IPS-18c (cell line): ENCODE results near the gene NAMPT.
"Not testable (repeated sequence)": the region's sequence is repeated elsewhere in the genome, so short reads cannot be mapped to it uniquely, and the experiment has no call there.

Experiments
- H3K4me3 ChIP-seq: 2 replicates; pipeline ENCODE4 v1.7.0; 2013; ENCODE audit warnings: low read depth, mild to moderate bottlenecking, low read length, moderate library complexity; ENCODE audit not compliant: insufficient read depth
- H3K9me3 ChIP-seq: one replicate; pipeline ENCODE4 v1.6.1; 2013; ENCODE audit warnings: mild to moderate bottlenecking, low read length, moderate library complexity; ENCODE audit not compliant: control insufficient read depth, insufficient read depth

NAMPT gene

DNA sequence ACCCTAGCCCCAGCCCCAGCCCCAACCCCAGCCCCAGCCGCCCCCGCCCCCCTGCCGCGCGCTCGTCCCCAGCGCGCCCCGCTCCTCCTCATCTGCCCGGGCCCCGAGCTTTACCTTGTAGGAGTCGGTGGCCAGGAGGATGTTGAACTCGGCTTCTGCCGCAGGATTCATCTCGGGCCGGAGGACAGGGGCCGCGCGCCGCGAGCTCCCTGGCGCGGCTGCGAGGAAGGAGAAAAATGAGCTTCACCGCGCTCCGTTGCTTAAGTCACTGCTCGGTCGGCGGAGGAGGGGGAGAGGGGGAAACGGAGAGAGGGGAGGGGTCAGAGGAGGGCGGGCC is at the start of gene NAMPT:
Gene NAMPT (minus strand): TSS at position 270 of the 337 bp plus-strand sequence. CDS start 99 bp downstream, at position 171.
- H3K9me3 ChIP-seq: no peaks in the 10 kb centered on the region
- peak within 1 kb of the TSS; percentile 77 for H3K4me3 ChIP-seq

DNA sequence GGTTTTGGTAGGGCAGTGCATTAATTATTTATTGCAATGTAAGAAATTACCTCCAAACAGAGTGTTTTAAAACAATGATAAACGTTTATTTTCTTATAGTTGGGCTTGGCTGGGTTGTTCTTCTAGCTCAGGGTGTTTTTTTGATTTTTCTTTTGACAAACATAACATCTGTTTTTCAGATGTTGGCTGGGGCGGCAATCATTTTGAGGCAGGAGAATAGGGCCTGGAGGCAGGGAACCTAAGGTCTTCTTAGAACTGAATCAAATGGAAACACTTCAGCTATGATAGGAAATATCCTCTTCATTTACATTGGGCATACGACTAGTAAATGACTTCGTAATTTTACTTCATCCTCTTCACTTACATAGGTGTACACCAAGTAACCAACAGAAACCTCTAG is 47.4 kb upstream of the NAMPT start:
- no peak overlapping the region for H3K4me3 ChIP-seq
- peaks cover 2% of the 10 kb centered on the region for H3K9me3 ChIP-seq

DNA sequence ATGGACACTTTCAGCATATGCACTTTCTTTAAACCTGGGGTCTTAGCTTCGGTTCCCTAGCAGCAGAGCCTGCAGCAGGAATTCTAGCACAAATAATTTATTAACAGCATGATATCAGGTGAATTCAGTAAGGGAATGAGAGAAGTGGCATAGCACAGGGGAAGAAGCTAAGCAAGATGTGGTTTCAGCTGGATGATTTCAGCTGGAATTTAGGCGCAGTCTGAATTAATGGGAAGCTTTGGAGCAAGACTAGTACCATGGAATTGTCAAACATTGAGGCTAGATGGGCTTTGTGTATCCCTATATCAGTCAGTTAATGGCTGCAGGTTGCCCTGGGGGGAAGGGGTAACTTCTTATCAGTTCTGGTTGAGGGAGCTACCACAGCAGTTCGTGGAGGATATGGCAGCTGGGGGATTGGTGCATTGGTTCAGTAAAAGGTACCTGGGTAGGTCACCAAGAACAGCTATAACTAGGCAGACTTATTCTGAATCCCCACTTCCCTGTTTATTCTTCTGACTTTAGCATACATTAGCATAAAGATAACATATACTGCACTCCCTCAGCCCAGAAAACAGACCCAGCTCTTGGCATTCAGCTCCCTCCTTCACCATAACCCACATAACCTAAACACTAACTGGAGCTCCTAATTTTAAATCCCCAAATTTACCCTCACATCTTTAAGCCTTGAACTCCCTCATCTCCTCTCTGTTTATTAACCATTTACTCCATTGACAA is 46.8 kb upstream of the NAMPT start:
- Histone ChIP-seq H3K4me3 (no peak overlapping the region), H3K9me3 (no peaks in the 10 kb centered on the region)

DNA sequence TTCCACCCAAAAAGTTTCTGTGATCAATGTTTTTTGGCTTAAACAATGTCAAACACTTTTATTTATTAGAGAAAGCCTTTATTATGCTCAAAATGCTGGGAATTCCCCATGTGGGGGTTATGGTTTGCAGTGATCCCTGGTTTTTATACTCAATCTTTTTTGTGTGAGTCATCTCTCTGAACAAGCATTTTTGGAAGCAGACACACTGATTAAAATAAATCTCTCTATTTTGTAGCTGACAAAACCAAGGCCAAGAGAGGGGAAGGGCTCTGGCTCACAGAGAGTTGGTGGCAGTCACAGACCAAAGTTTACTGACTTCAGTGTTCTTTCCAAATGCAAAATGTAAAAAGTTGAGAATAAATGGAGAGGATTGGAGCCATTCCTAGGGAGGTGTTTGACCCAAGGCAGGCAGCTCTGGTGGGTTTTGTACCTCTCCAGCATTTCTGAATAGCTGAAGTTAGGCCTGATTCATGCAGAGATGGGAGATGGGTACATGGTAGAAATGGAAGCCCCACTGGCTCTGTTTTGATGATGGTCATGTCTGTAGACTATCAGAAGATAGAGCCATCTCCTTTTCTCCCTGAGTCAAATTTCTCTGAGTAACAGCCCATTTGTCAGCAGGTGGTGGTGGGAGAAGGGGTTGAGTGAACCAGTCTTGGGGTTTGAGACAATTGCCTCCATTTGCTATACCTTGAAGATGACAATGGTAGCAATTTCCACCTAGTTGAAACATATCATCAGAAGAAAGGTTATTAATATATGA is 45.4 kb upstream of the NAMPT start:
- H3K4me3 ChIP-seq: no peak overlapping the region
- H3K9me3 ChIP-seq: no peaks in the 10 kb centered on the region

- Histone ChIP-seq H3K4me3 (no peak overlapping the region), H3K9me3 (no peaks in the 10 kb centered on the region)
Measured at GRCh38 chr7:106329408-106329807, 44.6 kb upstream of the NAMPT start.

DNA sequence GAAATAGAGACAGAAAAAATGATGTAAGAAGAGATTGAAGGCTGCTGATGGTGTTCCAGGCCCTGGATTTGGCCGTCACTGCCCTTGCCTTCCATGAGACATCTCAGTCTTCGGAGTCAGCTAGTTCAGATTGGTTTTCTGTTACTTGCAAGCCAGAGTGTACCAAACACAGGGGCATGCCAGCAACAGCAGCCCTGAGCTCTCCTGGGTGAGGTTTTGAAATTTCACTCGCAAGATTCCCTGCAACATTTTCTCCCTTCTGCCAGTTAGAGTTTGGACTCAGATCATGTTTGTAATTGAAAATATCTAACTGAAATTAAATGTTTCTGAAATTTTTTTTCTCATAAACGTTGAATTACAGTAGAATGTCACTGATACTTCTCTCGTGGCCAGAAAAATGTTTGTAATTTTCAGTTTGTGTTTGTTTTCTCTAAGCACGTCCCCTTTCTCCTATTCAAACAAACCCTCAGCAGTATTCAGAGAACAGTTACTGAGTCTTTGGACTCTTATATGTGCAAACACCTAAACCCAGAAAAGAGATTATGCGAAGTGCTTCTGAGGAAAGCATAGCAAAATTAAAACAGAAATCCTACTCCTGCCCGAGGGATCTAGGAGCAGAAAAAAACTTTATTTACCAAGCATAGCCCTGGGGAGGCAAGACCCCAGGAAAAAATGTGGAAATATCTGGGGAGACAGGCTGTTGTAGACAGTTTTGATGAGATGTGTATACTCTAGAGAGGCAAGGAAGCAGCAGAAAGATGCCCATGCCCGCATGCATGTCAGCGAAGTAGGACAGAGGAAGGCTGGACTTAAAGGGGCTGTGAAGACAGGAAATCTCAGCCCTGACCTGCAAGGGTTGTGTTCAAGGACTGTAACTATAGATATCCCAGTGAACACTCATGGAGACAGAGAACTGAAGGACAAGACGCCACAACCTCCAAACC is 43.0 kb upstream of the NAMPT start:
- no peaks in the 10 kb centered on the region for H3K9me3 ChIP-seq
- H3K4me3 ChIP-seq: no peak overlapping the region

GRCh38 chr7:106326594-106327537 is 42.1 kb upstream of the NAMPT start:
- H3K9me3 ChIP-seq: no peaks in the 10 kb centered on the region
- H3K4me3 ChIP-seq: no peak overlapping the region

DNA sequence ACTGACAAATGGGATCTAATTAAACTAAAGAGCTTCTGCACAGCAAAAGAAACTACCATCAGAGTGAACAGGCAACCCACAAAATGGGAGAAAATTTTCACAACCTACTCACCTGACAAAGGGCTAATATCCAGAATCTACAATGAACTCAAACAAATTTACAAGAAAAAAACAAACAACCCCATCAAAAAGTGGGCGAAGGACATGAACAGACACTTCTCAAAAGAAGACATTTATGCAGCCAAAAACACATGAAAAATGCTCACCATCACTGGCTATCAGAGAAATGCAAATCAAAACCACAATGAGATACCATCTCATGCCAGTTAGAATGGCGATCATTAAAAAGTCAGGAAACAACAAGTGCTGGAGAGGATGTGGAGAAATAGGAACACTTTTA is 39.7 kb upstream of the NAMPT start:
- not testable (repeated sequence) for H3K4me3 ChIP-seq, H3K9me3 ChIP-seq

- H3K4me3 ChIP-seq, H3K9me3 ChIP-seq: not testable (repeated sequence)
Measured at GRCh38 chr7:106320254-106320770, 35.5 kb upstream of the NAMPT start.

- no peak overlapping the region for H3K4me3 ChIP-seq
- H3K9me3 ChIP-seq: no peaks in the 10 kb centered on the region
Measured at GRCh38 chr7:106318482-106318881, 33.7 kb upstream of the NAMPT start.

DNA sequence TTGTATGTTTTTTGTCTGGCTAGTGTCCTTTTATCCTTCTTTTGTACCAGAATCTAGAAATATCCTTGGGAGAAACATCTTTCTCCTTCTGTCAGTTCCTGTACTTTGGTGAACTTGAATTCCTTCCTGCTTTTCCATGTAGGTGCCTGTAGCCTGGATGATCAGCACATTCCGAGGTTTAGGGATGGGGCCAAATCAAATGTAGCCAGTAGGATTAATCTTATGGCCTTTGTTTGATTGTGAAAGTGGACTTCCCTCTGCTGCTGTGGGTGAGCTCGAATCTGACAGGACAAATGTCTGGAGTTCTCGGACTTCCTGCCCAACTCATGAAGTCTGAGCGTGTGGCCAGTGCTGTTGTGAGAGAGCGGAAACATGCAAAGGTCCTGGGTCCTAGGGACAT is 33.2 kb upstream of the NAMPT start:
- H3K9me3 ChIP-seq: no peaks in the 10 kb centered on the region
- H3K4me3 ChIP-seq: no peak overlapping the region

DNA sequence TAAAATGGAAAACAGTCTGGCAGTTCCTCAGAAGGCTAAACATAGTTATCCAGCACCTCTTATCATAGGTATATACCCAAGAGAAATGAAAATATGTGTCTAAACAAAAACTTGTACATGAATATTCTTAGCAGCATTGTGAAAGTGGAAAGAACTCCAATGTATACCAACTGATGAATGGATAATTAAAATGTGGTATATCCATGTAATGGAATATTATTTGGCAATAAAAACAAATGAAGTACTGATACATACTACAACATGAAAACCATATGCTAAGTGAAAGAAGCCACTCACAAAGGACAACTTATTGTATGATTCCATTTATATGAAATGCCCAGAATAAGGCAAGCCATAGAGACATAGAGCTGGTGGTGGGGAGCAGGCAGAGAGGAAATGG is 32.2 kb upstream of the NAMPT start:
- no peak overlapping the region for H3K4me3 ChIP-seq
- no peaks in the 10 kb centered on the region for H3K9me3 ChIP-seq

- H3K4me3 ChIP-seq: no peak overlapping the region
Measured at GRCh38 chr7:106314875-106315274, 30.1 kb upstream of the NAMPT start.

DNA sequence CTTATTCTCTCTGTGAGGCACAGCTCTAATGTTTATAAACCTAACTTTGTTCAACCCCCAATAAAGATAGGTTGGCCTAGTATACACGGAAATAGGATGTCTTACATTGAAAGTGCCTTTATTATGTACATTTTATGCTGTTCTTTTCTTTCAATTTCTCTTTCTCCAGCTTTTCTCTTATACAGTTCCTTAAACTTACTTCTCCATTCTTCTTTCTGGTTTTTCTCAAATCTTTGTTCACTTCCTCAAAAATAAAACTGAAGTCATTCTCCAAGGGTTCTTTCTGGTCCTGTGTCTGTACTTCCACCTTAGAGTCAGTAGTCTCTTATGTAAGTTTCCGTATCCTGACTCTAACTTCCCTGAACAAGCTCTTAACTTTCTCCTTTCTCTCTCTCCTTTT is 29.2 kb upstream of the NAMPT start:
- H3K4me3 ChIP-seq: no peak overlapping the region

More at GRCh38 chr7:106314875-106315274, 30.1 kb upstream of the NAMPT start:
- no peaks in the 10 kb centered on the region for H3K9me3 ChIP-seq

GRCh38 chr7:106313456-106313901 is 28.7 kb upstream of the NAMPT start:
- H3K4me3 ChIP-seq: no peak overlapping the region
- H3K9me3 ChIP-seq: no peaks in the 10 kb centered on the region

More for the DNA sequence above, 29.2 kb upstream of the NAMPT start:
- no peaks in the 10 kb centered on the region for H3K9me3 ChIP-seq

DNA sequence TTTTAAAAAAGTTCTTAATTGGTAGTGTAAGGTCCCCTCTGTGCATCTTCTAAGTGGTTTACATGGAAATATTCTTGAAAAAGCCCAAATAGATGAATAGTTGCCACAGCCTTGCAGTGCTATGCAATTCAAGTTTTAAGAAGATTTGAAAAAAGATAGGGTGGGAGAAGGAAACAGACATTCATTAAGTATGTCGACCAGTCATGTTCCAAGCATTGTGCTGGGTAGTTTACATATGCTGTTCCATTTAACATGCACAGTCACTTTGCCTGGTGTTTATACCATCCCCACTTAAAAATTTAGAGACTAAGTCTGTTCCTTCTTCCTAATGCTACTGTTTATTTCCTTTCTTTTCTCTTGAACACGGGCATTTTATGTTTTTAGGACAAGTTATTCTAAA is 28.1 kb upstream of the NAMPT start:
- Histone ChIP-seq H3K9me3 (no peaks in the 10 kb centered on the region), H3K4me3 (no peak overlapping the region)
